HUES6 (cell line): Measurements from ENCODE around the gene RELN.

Experiments used
- H3K27ac ChIP-seq: 2 replicates; pipeline ENCODE4 v1.7.0; 2013; ENCODE audit warnings: low read depth, mild to moderate bottlenecking, low read length, inconsistent platforms
- H3K27me3 ChIP-seq: 2 replicates; pipeline ENCODE4 v1.6.1; 2013; ENCODE audit warnings: low read length; ENCODE audit not compliant: control insufficient read depth, insufficient read depth
- H3K36me3 ChIP-seq: 2 replicates; pipeline ENCODE4 v1.6.1; 2013; ENCODE audit warnings: low read length; ENCODE audit not compliant: control insufficient read depth, insufficient read depth
- H3K4me1 ChIP-seq: 2 replicates; pipeline ENCODE4 v1.6.1; 2013; ENCODE audit warnings: low read length; ENCODE audit not compliant: control insufficient read depth, insufficient read depth
- H3K4me3 ChIP-seq: 2 replicates; pipeline ENCODE4 v1.5.1; 2013; ENCODE audit warnings: low read depth, low read length
- H3K9ac ChIP-seq: one replicate; pipeline ENCODE4 v1.6.1; 2013; ENCODE audit warnings: mild to moderate bottlenecking, low read length
- H3K9me3 ChIP-seq: 2 replicates; pipeline ENCODE4 v1.6.1; 2013; ENCODE audit warnings: low read depth, low read length; ENCODE audit not compliant: control insufficient read depth, insufficient read depth

RELN gene

DNA sequence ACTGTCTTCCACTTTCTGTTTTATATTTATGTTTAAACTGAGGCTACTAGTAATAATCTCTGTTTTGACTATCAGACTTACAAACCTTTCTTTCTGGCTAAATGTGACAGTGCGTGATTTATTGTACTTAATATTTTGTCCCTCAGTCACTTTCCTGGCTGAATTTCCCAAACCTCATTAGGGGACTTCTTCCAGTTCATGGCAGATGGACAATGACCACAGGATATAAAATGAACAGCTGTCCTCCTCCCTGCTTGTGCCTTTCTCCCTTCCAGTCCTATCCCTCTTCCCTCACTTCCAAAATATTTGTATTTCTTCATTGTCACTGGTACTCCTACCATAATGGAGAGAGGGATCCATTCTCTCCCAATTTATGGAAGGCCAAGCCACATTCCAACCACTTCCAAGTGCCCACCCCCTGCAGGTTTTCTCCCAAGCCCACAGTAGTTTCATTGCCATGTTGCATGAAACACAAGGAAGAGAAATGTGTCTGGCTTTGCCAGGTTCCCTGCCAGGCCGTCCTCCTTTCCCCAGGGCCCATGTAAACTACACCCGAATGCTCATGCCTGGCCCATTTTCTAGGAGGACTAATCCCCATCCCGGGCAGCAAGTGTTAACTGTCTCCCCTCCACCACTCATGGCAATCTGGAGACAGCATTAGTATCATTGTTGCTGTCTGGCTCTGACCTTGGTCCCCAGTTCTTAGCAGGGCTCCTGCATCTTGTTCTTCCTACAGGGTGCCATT lies 273.9 kb downstream of the RELN start:
- no peaks in the 10 kb centered on the region for H3K9me3 ChIP-seq
- no peak overlapping the region for H3K27ac ChIP-seq
- no peaks in the 10 kb centered on the region for H3K27me3 ChIP-seq
- no peak overlapping the region for H3K9ac ChIP-seq
- no peaks in the 10 kb centered on the region for H3K4me1 ChIP-seq
- H3K36me3 ChIP-seq = no peaks in the 10 kb centered on the region
- H3K4me3 ChIP-seq = no peak overlapping the region

DNA sequence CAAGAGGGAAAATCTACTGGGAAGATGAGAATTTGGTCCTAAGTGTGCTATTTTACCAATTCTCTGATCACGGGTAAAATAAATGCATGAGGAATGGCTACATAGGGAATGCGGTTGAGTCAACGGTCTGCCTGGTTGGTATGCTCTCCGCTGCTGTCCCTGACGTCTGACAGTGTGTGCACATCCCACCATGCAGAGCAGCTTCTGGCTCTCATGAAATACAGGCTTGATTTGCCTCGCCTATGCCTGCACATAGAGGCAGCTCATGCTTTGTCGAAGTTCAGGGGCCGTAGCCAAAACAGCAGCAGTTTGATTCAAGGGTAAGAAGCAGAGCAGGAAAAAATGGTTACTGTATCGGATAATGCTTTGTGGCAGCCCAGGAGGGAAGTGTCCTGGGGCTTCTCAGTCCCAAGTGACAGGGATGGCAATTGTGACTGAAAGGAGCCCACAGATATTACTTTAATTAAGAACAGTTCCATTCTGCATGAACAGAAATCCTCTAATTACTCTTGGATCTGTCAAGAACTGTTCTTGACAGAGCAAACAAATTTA lies 275.0 kb downstream of the RELN start:
- Histone ChIP-seq H3K27ac (no peak overlapping the region), H3K4me1 (no peaks in the 10 kb centered on the region), H3K9ac (no peak overlapping the region), H3K9me3 (no peaks in the 10 kb centered on the region), H3K4me3 (no peak overlapping the region), H3K36me3 (no peaks in the 10 kb centered on the region), H3K27me3 (no peaks in the 10 kb centered on the region)

DNA sequence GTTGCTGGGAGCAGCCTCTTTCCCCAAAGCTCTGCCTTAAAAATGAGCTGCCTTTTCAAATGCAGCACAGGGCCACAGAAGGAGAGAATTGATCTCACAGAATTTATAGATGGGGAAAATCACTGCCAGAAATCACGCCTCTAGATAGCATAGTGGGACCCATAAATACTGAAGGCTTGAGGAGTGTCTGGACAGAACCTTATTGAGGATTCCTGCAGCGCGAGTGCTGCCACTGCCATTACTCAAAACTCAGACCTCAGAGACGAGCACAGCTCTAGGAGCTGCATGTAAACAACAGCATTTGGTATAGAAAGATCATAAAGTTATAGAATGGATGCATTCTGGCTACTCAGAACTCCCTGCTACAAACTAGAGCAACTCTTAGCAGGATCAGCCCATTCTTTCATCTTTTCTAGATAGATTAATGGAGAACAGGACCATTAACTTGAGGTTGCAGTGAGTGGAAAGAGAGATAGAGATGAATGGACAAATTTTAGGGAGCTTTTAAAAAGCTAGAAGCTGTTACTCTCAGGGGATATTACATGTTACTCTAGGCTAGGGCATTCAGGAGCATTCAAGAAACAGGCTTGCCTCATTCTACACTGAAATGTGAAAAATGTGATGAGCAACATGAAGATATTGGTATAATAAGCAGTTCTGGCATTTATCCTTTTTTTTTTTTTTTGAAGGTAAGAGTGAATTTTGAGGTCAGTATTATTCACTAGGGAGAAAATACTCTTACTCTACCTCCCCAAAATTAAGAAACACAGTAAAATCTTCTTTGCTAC lies 276.3 kb downstream of the RELN start:
- no peaks in the 10 kb centered on the region for H3K36me3 ChIP-seq
- no peaks in the 10 kb centered on the region for H3K4me1 ChIP-seq
- no peaks in the 10 kb centered on the region for H3K9me3 ChIP-seq
- H3K27ac ChIP-seq = no peak overlapping the region
- H3K9ac ChIP-seq = no peak overlapping the region
- H3K27me3 ChIP-seq = no peaks in the 10 kb centered on the region
- no peak overlapping the region for H3K4me3 ChIP-seq

DNA sequence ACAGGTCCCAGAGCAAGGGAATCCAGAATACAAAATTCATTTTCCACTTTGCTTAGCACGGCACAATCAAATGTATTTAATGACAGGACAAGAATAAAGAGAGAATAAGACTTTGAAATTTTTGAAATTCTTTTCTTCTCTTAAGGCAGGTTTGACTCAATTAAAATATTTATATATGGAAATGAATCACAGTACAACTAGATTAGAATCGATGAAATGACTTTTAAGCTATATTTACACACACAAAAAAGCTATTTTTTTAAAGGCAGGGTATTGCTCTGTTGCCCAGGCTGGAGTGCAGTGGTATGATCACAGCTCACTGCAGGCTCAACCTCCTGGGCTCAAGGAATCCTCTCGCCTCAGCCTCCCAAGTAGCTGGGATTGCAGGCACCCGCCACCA lies 278.0 kb downstream of the RELN start:
- H3K4me1 ChIP-seq = no peaks in the 10 kb centered on the region
- H3K36me3 ChIP-seq = no peaks in the 10 kb centered on the region

GRCh38 chr7:103710247-103710646 lies 279.2 kb downstream of the RELN start:
- H3K27me3 ChIP-seq = no peaks in the 10 kb centered on the region
- H3K4me1 ChIP-seq = no peaks in the 10 kb centered on the region
- H3K4me3 ChIP-seq = no peak overlapping the region
- H3K27ac ChIP-seq = no peak overlapping the region
- no peaks in the 10 kb centered on the region for H3K9me3 ChIP-seq
- no peaks in the 10 kb centered on the region for H3K36me3 ChIP-seq
- no peak overlapping the region for H3K9ac ChIP-seq

More for the DNA sequence above, 278.0 kb downstream of the RELN start:
- Histone ChIP-seq H3K27me3 (no peaks in the 10 kb centered on the region), H3K9me3 (no peaks in the 10 kb centered on the region), H3K4me3 (no peak overlapping the region), H3K27ac (no peak overlapping the region), H3K9ac (no peak overlapping the region)

DNA sequence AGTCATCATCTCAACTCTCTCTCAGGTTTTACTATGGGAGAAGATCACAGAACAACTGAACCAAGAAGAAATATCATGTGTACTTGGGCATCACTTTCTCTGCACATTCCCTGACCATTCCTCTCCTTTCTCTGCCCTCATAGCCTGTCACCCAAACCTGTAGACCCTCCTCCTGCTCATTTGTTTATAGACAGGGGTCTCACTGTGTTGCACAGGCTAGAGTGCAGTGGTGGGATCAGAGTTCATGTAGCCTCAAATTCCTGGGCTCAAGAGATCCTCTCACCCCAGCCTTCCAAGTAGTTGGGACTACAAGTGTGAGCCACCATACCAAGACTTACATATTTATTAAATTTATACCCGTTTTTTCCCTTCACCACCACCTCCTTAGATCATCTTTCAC lies 282.7 kb downstream of the RELN start:
- no peak overlapping the region for H3K27ac ChIP-seq
- no peak overlapping the region for H3K4me3 ChIP-seq
- no peaks in the 10 kb centered on the region for H3K9me3 ChIP-seq
- no peaks in the 10 kb centered on the region for H3K36me3 ChIP-seq
- no peaks in the 10 kb centered on the region for H3K4me1 ChIP-seq
- no peak overlapping the region for H3K9ac ChIP-seq
- no peaks in the 10 kb centered on the region; the same call in 1 of the 2 replicates for H3K27me3 ChIP-seq

DNA sequence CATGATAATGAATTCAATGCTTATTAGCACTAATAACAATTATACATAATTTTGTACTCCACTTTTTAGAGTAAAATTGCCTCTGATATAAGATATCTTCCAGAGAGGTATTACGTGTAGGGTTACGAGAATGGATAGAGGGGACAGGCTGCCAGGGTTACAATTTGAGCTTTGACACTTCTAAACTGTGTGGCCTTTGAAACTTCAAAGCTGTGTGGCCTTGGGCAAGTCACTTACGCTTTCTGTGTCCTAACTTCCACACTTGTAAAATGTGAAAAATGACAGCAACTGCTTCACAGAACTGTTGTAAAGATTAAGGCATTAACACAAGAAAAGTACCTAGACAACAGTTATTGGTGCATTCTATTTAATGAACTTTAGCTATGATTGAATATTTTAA lies 283.9 kb downstream of the RELN start:
- Histone ChIP-seq H3K27ac (no peak overlapping the region), H3K9ac (no peak overlapping the region), H3K9me3 (no peaks in the 10 kb centered on the region), H3K4me3 (no peak overlapping the region), H3K27me3 (no peaks in the 10 kb centered on the region; the same call in 1 of the 2 replicates), H3K36me3 (no peaks in the 10 kb centered on the region), H3K4me1 (no peaks in the 10 kb centered on the region)

- H3K4me3 ChIP-seq = no peak overlapping the region
- H3K36me3 ChIP-seq = no peaks in the 10 kb centered on the region
- H3K9me3 ChIP-seq = no peaks in the 10 kb centered on the region
- no peaks in the 10 kb centered on the region; the same call in 1 of the 2 replicates for H3K27me3 ChIP-seq
- H3K9ac ChIP-seq = no peak overlapping the region
- H3K27ac ChIP-seq = no peak overlapping the region
- H3K4me1 ChIP-seq = no peaks in the 10 kb centered on the region
Observed at GRCh38 chr7:103704701-103705100, 284.8 kb downstream of the RELN start.

DNA sequence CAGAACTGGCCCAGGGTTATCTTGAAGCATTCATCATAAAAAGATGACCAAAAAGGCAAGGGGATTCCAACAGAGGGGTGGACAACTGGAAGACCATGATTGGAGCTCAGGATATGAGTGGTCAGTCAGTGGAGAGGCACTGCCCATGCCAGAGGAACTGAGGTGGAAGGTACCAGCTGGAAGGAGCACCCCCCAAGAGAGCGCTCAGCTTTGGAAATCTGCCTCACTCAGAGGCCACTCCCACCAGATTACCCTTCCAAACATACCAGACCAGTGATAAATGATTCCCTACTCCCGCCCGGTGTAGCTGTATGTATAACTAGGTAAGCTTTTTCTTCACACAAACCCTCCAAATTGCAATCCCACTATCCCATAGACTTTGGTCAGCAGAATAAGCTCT lies 286.5 kb downstream of the RELN start:
- Histone ChIP-seq H3K4me1 (no peaks in the 10 kb centered on the region), H3K27ac (no peak overlapping the region), H3K36me3 (no peaks in the 10 kb centered on the region), H3K27me3 (no peaks in the 10 kb centered on the region; the same call in 1 of the 2 replicates), H3K9me3 (no peaks in the 10 kb centered on the region), H3K9ac (no peak overlapping the region), H3K4me3 (no peak overlapping the region)

GRCh38 chr7:103702454-103702853 lies 287.0 kb downstream of the RELN start:
- no peak overlapping the region for H3K9ac ChIP-seq
- no peaks in the 10 kb centered on the region for H3K36me3 ChIP-seq
- H3K27ac ChIP-seq = no peak overlapping the region
- no peaks in the 10 kb centered on the region for H3K9me3 ChIP-seq
- H3K4me1 ChIP-seq = no peaks in the 10 kb centered on the region
- H3K4me3 ChIP-seq = no peak overlapping the region
- H3K27me3 ChIP-seq = no peaks in the 10 kb centered on the region; the same call in 1 of the 2 replicates

DNA sequence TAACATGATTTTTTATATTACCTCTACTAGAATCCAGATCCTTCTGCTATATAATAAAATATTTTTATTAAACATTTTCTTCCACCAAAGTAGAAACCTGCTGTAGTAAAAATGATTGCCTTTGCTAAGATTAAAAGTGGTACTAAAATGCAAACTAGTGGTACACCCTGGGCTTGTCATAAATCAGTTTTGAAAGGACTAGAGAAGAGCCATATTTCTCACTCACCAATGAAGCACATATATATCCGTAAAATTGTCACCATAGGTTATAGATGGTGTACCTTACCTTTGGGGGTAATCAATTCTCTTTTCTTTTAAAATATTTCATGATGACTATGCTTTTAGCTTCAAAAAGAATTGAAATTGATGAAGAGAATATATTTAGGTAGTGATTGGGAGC lies 290.4 kb downstream of the RELN start:
- Histone ChIP-seq H3K36me3 (no peaks in the 10 kb centered on the region), H3K4me3 (no peak overlapping the region), H3K9ac (no peak overlapping the region), H3K27me3 (no peaks in the 10 kb centered on the region; the same call in 1 of the 2 replicates), H3K4me1 (no peaks in the 10 kb centered on the region), H3K27ac (no peak overlapping the region), H3K9me3 (no peaks in the 10 kb centered on the region)
